Right lung (tissue), 5 donors: ENCODE measurements around the gene CFAP20DC. TPM values are rescaled to one million over a fixed set of nuclear protein-coding genes. Genes with fewer than 3 reads are reported as not detected.
A peak's percentile ranks its signal among the peaks of the same experiment; 100 is the strongest.
"Not testable (repeated sequence)": the region's sequence is repeated elsewhere in the genome, so short reads cannot be mapped to it uniquely, and the experiment has no call there.

Source experiments
- DNase-seq, 2 donors: peaks; one replicate each; pipeline ENCODE4 v3.0.0-alpha.2; 2013
- polyA plus RNA-seq, 5 donors: library from polyadenylated mRNA; unstranded; fragments of 120-200 nt; gene quantifications; one replicate each; pipeline versions ENCODE4 v1.2.1 to v1.2.3, GENCODE V29; 2013; ENCODE audit warnings: inconsistent platforms in 1 of 5, low replicate concordance in 1 of 5; ENCODE audit not compliant: insufficient read length in 5 of 5, insufficient read depth in 1 of 5

The CFAP20DC gene
- polyA plus RNA-seq, 5 donors = 4.0 to 7.0 (median 6.2) TPM

DNA sequence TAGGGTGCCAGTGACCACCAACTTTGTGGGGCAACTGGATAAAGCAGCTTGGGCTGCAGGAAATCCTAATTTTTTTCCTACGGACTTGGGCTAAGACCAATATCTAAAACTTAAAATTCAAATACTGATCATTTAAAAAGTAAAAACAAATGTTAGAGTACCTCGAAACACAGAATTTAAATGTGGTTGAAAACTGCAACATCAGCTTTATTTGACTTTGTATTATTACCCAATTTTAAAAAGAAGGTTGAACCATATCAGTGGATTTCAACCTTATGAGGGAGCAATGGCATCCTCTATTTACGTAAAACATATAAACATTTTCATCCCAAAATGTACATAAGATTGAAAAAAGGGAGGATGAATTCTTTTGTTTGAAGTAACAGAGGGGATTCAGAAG is 26.2 kb downstream of the CFAP20DC start:
- DNase-seq = no peak

DNA sequence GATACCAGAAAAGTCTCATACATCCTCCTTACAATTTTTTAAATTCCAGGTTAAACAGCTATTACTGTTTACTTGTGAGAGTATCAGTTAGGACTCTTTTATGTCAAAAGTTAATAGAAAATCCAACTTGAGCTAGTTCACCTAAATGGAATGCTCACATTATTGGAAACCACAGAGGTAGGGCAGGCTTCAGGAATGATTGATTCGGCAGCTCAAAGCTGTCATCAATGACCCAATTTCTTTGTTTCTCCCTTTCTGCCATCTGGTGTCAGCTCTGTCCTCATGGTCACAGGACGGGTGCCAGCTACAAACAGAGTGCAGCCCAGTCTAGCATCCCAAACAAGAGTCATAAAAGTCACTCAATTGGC is 32.2 kb downstream of the CFAP20DC start:
- DNase-seq = no peak

DNA sequence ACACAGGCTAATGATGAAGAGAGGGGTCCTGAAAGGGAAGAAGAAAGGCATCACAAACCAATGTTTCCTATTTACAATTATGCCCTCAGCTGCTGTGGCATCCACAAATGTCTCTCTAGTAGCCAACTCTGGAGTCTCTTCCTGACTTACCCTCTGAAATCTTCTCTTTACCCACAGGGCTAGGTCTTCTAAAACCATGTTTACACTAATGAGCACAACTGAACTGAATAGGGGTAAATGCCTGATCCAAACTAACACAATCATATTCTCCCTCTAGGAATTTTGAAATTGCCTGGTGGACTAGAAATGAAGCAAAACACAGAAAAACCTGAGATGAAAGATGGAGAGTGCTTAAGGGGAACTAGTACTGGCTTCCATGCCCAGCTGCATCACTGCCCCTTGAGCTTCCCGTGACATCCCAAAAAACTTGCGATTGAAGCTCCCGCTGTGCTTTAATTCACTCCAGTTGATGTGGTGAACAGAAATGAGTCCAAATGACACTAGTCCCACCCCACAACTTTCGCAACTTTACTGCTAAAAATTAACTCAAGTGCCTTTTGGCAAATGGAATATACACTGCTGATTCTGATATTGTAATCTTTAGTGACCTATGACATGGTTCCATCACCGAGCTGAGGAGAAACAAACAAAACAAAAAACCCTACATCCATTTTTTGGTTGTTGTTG is 32.8 kb downstream of the CFAP20DC start:
- no peak for DNase-seq

DNA sequence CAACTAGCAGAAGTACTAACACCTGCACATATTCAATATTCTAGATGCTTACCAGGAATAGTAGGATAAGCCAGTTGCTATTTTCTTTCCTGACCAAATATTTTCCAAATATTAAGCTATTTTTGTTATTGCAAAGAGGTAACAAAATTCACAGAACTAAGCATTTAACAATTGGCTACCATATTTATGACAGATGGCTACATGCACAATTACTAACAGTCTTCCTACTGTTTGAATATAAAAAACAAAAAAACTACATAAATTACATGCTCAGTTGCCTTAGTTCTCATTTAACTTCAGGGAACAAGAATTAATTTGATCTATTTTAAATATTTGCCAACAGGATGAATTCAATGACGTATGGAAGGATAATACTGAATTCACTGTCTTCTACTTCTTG is 36.2 kb downstream of the CFAP20DC start:
- no peak for DNase-seq

GRCh38 chr3:59006634-59007517 is 42.9 kb downstream of the CFAP20DC start:
- peak; percentile 31 to 32 for DNase-seq

DNA sequence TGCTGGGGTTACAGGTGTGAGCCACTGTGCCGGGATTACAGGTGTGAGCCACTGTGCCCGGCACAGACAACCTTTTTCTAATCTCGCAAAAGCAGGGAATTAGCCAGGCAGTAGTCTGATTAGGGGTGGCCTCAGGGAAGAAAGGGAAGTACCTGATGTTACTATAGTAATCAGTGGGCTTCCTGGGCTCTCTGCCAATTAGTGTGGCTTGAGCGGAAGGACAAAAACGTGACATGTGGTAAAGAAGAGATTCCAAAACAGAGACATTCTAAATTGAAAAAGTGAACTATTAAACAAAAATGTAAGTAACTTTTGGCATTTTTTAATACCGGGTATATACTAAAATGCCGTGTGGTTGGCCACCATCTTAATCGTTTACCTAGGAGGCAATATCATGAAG is 48.1 kb downstream of the CFAP20DC start:
- DNase-seq = no peak

DNA sequence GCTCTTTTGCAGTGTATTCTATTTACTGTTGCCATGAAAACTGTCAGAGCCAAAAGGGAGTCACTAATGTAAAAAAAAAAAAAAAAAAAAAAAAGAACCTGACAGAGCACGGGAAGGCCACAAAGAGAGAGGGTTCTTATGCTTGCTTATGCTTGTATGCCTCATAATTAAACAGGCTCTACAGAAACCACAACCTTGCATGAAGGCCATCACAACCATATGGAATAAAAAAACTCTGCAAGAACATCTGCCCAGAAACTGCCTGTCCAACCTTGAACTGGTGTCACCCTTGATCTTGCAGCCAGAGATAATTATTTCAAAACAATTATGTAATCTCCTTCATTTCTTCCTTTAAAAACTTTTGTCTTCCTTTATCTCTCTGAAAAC is 50.1 kb downstream of the CFAP20DC start:
- no peak for DNase-seq

GRCh38 chr3:58999134-58999773 is 50.6 kb downstream of the CFAP20DC start:
- no peak for DNase-seq

DNA sequence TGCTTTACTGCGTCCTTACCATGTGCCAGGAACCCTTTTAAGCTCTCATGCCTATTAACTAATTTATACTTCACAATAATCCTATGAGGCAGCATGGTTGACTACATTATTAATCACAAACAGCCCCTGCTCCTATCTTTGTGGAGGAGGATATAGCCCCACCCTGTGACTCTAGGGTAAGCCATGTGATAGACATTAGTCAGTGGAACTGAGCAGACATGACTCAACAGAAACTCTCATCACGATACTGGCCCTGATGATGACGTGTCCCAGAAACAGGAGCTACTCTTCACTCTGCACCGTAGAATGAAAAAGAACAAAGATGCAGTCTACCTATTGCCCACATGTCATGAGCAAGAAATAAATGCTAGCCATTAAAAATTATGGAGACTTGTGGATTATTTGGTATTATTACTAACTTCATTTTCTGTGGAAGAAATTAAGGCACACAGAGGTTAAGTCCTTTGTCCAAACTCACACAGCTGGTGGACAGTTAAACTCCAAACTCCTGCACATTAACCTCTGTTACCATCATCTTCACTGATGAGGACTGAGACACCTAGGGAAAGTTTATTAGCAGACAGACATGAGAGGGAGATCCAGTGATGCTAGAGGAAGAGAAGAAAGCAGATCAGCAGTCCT is 51.2 kb downstream of the CFAP20DC start:
- DNase-seq = no peak

GRCh38 chr3:58996730-58997129 is 53.1 kb downstream of the CFAP20DC start:
- no peak for DNase-seq

DNA sequence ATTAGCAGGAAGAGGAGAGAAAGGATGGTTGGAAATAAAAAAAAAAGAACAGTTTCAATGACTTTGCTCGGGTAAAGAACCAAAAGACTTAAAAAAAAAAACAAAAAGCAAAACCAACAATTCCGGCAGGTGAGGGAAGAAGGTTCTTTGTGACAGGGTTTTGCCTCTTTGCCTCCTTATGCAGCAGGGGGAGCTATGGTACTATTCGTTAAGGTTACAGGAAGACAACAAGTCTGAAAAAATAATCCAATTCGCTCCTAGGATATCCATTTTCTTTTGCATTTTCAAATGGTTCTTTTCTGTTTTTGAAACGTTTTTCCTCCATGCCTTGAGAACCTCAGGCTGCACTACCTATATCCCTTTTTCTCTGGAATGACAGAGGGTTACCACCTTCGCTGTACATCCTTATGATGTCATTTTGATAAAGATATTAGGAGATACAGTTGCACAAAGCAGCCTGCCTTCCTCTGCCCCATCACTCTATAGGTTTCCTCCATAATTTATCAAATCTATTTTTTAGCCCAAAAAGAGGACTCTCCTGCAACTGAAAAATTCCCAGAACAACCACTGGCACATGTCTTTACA is 55.0 kb downstream of the CFAP20DC start:
- DNase-seq = peak; percentile 42 to 44

- no peak for DNase-seq
Observed at GRCh38 chr3:58993547-58993946, 56.3 kb downstream of the CFAP20DC start.

GRCh38 chr3:58991623-58992022 is 58.2 kb downstream of the CFAP20DC start:
- DNase-seq = no peak

GRCh38 chr3:58991026-58991425 is 58.8 kb downstream of the CFAP20DC start:
- DNase-seq = no peak

DNA sequence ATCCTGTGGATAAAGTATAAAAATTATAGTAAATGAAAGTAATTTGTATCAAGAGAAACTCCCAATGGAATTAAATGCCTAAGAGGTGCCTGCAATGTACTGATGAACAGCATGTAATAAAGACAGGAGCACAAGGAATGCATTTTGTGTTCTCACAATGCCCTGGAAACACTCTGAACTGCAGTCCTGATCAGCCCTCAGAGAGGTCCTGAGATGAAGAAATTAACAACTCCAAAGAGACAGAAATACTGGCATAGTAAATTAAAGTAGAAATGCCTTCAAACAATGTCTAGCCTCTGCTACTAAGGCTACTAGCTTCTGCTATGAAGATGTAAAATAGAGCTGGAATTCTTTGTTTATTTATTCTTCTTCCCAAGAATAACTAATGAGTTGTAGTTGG is 59.9 kb downstream of the CFAP20DC start:
- DNase-seq = no peak

GRCh38 chr3:58989163-58989562 is 60.7 kb downstream of the CFAP20DC start:
- no peak for DNase-seq

GRCh38 chr3:58988041-58988440 is 61.8 kb downstream of the CFAP20DC start:
- no peak for DNase-seq

DNA sequence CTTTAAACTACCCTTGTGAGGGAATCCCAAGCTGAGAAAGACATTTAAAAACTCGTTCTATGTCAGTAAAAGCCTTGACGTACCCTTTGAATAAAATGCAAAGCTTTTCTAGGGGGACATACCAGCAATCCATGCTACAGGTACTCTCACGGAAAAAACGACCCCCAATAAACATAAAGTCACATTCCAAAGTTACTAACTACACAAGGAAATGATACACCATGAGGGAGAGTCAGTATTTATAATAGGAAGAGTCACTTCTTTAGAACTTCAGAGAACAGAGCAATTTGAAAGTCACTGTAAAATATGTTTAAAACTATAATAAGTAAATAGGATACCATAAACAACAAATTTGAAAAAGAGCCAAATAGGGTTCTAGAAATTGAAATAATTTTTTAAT is 63.2 kb downstream of the CFAP20DC start:
- DNase-seq = no peak

DNA sequence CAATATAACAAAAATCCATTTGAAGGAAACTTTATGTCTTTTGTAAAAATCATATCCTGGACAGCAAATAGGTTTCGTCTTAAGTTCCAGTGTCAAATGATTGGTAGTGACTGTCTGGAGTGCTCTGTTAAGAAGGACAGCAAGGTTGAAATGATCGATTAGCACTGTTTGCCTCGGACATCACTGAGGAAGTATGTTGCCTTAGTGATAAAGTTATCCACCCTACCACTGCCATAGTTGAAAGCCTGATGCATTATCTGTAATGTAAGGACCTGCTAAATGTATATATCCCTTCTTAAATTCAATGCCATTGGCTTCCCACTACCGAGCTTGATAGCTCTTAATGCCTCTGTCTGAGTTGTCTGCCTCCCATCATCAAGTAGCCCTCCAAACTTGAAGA is 70.0 kb downstream of the CFAP20DC start:
- DNase-seq = no peak

DNA sequence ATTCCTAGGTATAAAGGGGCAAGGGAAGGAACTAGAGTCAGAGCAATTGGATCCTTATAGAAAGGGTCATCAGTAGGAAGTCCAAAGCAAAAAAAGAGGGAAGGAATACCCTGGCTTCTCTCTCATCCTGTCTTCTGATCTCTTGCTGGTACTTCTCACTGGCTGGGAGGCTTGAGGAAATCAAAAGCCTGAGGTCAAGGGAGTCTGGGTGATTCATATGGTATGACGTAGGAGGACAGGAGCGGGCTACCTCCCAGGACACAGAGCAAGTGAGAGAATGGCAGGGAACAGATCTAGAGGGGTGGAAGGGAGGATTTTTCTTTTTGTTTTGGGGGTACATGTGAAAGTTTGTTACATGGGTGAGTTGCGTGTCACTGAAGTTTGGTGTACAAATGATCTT is 76.0 kb downstream of the CFAP20DC start:
- no peak for DNase-seq

GRCh38 chr3:58967866-58968265 is 82.0 kb downstream of the CFAP20DC start:
- DNase-seq = not testable (repeated sequence)

- DNase-seq = peak in 1 of 2 donors; percentile 32
Observed at GRCh38 chr3:58965865-58966264, 84.0 kb downstream of the CFAP20DC start.
